ENCODE measurements around the gene KIF3B. TPM values are rescaled to one million over a fixed set of nuclear protein-coding genes. Genes with fewer than 3 reads are reported as not detected.

KIF3B gene
- total and polyA plus RNA-seq, 2 of the 13 experiments (the other 11 are each of a cell fraction or from before 2014, with no cell fraction given): 23.6 to 28.8 TPM

- TF ChIP-seq ZNF784 (CRISPR knock-in tag; IDR thresholded peaks at IDR 0.05; ENCODE audit: borderline replicate concordance): no peak
- TF ChIP-seq ZNF746 (CRISPR knock-in tag; IDR thresholded peaks at IDR 0.05): 0 out of 2 replicates have a peak, but pooled peaks have one; percentile 21
- TF ChIP-seq IKZF1 (IDR thresholded peaks at IDR 0.05): no peak
- TF ChIP-seq PRMT3 (CRISPR knock-in tag; IDR thresholded peaks at IDR 0.05; ENCODE audit: borderline replicate concordance, low read depth): no peak
- TF ChIP-seq ZNF510 (CRISPR knock-in tag; IDR thresholded peaks at IDR 0.05; ENCODE audit: low read depth): no peak
- peak; percentile 84 for TF ChIP-seq SOX13 (IDR thresholded peaks at IDR 0.05)
- TF ChIP-seq SOX13 (CRISPR knock-in tag; conservative IDR thresholded peaks at IDR 0.05 in 1 of 2, IDR thresholded peaks at IDR 0.05 in 1 of 2): peak in 1 of 2 experiments; percentile 98; a peak in 2 of 4 replicates
- peak; percentile 99 for TF ChIP-seq SOX5 (CRISPR knock-in tag; IDR thresholded peaks at IDR 0.05; ENCODE audit: borderline replicate concordance)
- peak; percentile 76 for TF ChIP-seq NCOA2 (CRISPR knock-in tag; IDR thresholded peaks at IDR 0.05)
- peak; percentile 62 for TF ChIP-seq SIX4 (CRISPR knock-in tag; IDR thresholded peaks at IDR 0.05)
- no peak for TF ChIP-seq ZNF639 (CRISPR knock-in tag; conservative IDR thresholded peaks at IDR 0.05)
- TF ChIP-seq KDM6A (CRISPR knock-in tag; IDR thresholded peaks at IDR 0.05; ENCODE audit: low read depth): peak; percentile 76
- TF ChIP-seq SNAPC4 (CRISPR knock-in tag; IDR thresholded peaks at IDR 0.05): peak; percentile 50; the same call in 1 of the 2 replicates
- peak; percentile 54; the same call in 1 of the 2 replicates for TF ChIP-seq ZNF24 (IDR thresholded peaks at IDR 0.05)
- TF ChIP-seq ZNF781 (CRISPR knock-in tag; IDR thresholded peaks at IDR 0.05; ENCODE audit: borderline replicate concordance, not compliant biosample characterization): no peak
- TF ChIP-seq ZNF543 (CRISPR knock-in tag; IDR thresholded peaks at IDR 0.05): 0 out of 2 replicates have a peak, but pooled peaks have one; percentile 35
- TF ChIP-seq MTF1 (CRISPR knock-in tag; IDR thresholded peaks at IDR 0.05): no peak
- peak; percentile 57; the same call in 1 of the 2 replicates for TF ChIP-seq ARID4A (CRISPR knock-in tag; IDR thresholded peaks at IDR 0.05; ENCODE audit: borderline replicate concordance)
Measured at GRCh38 chr20:32325706-32326503, 48.5 kb downstream of the KIF3B start (continued).
